ENCODE data around the gene HSBP1L1.

HSBP1L1 gene

GRCh38 chr18:79961527-79962291, 2.7 kb upstream of the HSBP1L1 start:
- DNase-seq: no peak

- DNase-seq: no peak
These were observed 2.1 kb upstream of the HSBP1L1 start for GRCh38 chr18:79962311-79962710.

- no peak for DNase-seq
These were observed 1.4 kb upstream of the HSBP1L1 start for GRCh38 chr18:79962835-79963657.

GRCh38 chr18:79963658-79964329, 649 bp upstream of the HSBP1L1 start:
- DNase-seq: no peak

GRCh38 chr18:79965119-79965902, 868 bp downstream of the HSBP1L1 start:
- DNase-seq: no peak

- no peak for DNase-seq
These were observed 6.1 kb downstream of the HSBP1L1 start for GRCh38 chr18:79970419-79971133.

- DNase-seq: no peak
These were observed 6.9 kb downstream of the HSBP1L1 start for GRCh38 chr18:79971211-79971952.

GRCh38 chr18:79971986-79972385, 7.5 kb downstream of the HSBP1L1 start:
- DNase-seq: no peak

- no peak for DNase-seq
These were observed 8.3 kb downstream of the HSBP1L1 start for GRCh38 chr18:79972720-79973119.

- no peak for DNase-seq
These were observed 9.1 kb downstream of the HSBP1L1 start for GRCh38 chr18:79973517-79973916.

- DNase-seq: no peak
These were observed 9.7 kb downstream of the HSBP1L1 start for GRCh38 chr18:79974025-79974654.

GRCh38 chr18:79975043-79975442, 10.6 kb downstream of the HSBP1L1 start:
- no peak for DNase-seq

- DNase-seq: no peak
These were observed 11.7 kb downstream of the HSBP1L1 start for GRCh38 chr18:79975985-79976680.

- no peak for DNase-seq
These were observed 15.4 kb downstream of the HSBP1L1 start for GRCh38 chr18:79979843-79980242.

- DNase-seq: no peak
These were observed 16.1 kb downstream of the HSBP1L1 start for GRCh38 chr18:79980585-79980984.

GRCh38 chr18:79982736-79983135, 18.3 kb downstream of the HSBP1L1 start:
- DNase-seq: no peak

GRCh38 chr18:79983253-79983652, 18.8 kb downstream of the HSBP1L1 start:
- DNase-seq: no peak

- no peak for DNase-seq
These were observed 19.4 kb downstream of the HSBP1L1 start for GRCh38 chr18:79983793-79984192.

GRCh38 chr18:79985172-79985571, 20.7 kb downstream of the HSBP1L1 start:
- DNase-seq: no peak

GRCh38 chr18:79986726-79987125, 22.3 kb downstream of the HSBP1L1 start:
- DNase-seq: no peak
